GM18951 (cell line): Measurements from ENCODE around the gene ABCC5.
"Not testable (repeated sequence)": the region's sequence is repeated elsewhere in the genome, so short reads cannot be mapped to it uniquely, and the experiment has no call there.

Source experiments
- POLR2A ChIP-seq: IDR thresholded peaks from 4 replicates; pipeline ENCODE4 v1.6.1; 2011; ENCODE audit warnings: mild to moderate bottlenecking; ENCODE audit not compliant: insufficient read length, insufficient read depth; ENCODE audit errors: extremely low read depth
- in situ Hi-C: fragments of 300-500 bp; cut with MboI; formaldehyde crosslinking; loops from one replicate; pipeline ENCODE4 v1.12.0; 2022; ENCODE audit warnings: low sequenced_read_pairs, mixed read lengths, inconsistent platforms; ENCODE audit not compliant: unreplicated experiment

Gene ABCC5

DNA sequence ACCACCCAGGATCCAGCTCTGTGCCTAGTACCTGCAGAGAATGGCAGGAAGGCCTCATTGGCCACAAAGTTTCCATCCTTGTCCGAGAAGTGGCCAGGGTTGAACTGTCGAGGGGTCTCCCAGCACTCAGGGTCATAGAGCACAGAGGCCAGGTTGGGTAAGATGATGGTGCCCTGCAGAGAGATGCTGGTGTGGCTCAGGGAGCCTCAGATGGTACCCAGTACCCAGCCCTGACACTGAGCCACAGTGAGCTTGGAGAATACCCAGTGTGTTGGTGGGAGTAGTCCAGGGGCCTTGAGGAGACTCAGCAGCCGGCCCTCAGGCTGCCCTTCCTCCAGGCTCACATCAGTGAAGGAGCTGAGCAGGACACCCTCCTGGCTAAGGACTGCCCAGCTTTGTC is 121.5 kb downstream of the ABCC5 start:
- in situ Hi-C loops, result loop anchor here (10.0 kb wide), 2 partner anchors 119 to 389 kb away; partner anchors contain the start of gene ABCC5
- TF ChIP-seq POLR2A, result no peak

- in situ Hi-C loops, result loop anchor here (10.0 kb wide), 2 partner anchors 119 to 389 kb away; partner anchors contain the start of gene ABCC5
Observed at GRCh38 chr3:183895774-183896173, 121.9 kb downstream of the ABCC5 start.

GRCh38 chr3:183895296-183895695 is 122.4 kb downstream of the ABCC5 start:
- in situ Hi-C loops, result loop anchor here (10.0 kb wide), 2 partner anchors 120 to 390 kb away; partner anchors contain the start of gene ABCC5
- no peak for TF ChIP-seq POLR2A

More at GRCh38 chr3:183895774-183896173, 121.9 kb downstream of the ABCC5 start:
- no peak for TF ChIP-seq POLR2A

DNA sequence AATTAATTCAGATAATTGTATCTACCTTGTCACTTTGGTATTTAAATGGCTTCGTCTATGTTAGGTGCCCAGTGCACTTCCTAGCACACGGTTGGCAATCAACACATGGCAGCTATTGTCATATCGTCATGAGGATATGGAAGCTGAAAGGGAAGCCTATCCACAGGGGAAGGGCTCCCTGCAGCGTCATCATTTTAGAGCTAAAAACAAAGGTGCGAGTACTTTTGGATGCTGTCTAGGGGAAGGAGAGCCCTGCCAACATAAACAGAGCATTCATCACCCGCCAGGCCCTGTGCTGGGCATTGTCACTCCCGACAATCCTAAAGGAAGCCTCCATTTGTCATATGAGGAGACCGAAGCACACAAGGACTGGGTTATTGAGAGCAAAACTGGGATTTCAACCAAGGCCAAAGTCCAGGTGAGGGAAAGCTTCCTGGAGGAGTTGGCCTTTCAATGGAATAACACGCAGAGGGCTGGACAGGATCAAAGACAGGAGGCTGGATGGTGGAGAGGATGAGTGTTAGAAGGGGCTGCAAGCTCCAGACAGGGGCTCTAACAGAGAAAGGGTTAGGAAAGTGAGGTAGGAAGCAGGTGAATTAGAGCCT is 125.0 kb downstream of the ABCC5 start:
- no peak for TF ChIP-seq POLR2A
- in situ Hi-C loops, result loop anchor here (10.0 kb wide), 2 partner anchors 122 to 392 kb away; partner anchors contain the start of gene ABCC5

- TF ChIP-seq POLR2A, result no peak
- in situ Hi-C loops, result no loop called here
Observed at GRCh38 chr3:183885766-183886165, 131.9 kb downstream of the ABCC5 start.

DNA sequence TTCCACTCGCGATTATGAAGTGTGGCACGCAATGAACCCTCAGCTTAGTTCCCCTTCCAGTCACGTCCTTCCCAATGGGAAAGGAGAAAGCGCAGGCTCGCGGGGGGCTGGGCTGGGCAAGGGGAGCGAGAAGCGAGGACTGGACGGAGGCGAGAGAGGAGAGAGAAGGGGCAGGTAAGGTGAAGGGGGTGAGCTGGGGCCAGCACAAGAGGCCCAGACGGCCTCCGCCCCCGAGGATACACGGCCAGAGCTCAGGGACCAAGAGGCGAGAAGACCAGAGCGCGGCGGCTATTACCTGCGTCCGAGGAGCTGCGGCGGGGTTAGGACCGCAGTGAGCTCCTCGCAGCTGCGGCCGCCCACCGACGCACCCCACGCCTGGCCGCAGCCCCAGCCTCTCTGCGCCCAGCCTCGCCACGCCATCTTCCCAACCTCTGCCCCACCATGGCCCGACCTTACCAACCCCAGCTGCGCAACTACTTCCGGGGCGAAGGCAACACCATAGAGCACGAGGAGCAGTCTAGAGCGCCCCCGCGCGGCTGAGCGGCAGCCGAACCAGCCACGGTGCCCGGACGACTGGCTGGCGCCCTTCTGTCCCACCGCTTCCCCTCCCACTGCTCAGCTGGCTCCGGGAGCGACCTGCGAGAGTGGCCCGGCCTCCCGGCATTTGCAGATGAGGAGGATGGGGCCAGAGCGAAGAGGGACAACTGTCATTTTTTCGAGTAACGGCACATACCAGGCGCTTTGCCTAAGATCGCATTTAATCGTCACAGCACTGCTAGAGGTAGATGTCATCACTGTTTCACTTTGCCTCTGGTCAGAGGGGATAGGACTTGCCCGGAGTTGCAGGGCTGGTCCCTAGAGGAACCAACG is 133.0 kb downstream of the ABCC5 start, which contains the start of gene PARL:
TSS of gene PARL (minus strand) at position 454 of the 870 bp plus-strand sequence. CDS start at position 420, 34 bp downstream.
- TF ChIP-seq POLR2A, result peak; percentile 88
- in situ Hi-C loops, result no loop called here

- in situ Hi-C loops, result no loop called here
- TF ChIP-seq POLR2A, result no peak
Observed at GRCh38 chr3:183884097-183884426, 133.6 kb downstream of the ABCC5 start.

GRCh38 chr3:183883291-183884096 is 134.2 kb downstream of the ABCC5 start:
- in situ Hi-C loops, result no loop called here
- no peak for TF ChIP-seq POLR2A

DNA sequence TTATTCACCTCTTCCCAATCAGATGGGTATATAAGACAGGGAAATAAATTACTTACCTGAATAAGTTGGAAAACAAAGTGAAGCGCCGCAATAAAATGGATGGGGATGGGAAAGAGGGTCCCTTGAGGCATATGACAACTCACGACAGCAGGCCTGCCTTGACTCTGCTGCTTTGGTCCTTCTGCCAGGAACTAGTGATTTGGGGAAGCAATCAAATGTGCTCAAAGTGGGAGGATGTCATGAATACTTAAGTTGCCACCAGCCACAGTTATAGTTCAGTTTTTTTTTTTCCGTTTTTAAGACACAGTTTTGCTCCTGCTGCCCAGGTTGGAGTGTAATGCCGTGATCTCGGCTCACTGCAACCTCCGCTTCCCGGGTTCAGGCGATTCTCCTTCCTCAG is 137.6 kb downstream of the ABCC5 start:
- no peak for TF ChIP-seq POLR2A
- in situ Hi-C loops, result no loop called here

DNA sequence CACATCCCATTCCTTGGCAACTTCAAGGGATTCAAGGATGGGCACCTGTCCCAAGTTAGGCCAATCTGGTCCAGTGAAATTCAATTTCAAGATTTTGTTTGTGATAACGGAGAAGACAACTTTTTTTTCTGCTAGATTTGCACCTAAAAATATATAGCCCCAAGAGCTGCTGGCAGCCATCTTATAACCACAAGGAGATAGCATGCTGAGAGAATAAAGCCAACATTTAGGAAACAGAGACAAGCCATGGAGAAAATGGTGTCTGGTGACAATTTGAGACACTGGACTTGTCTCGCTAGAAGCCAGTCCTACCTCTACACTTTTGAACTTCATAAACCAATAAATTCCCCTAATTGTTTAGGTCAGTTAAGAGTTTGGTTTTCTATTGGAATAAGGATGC is 138.4 kb downstream of the ABCC5 start:
- no peak for TF ChIP-seq POLR2A
- in situ Hi-C loops, result no loop called here

GRCh38 chr3:183878071-183878470 is 139.6 kb downstream of the ABCC5 start:
- in situ Hi-C loops, result no loop called here
- no peak for TF ChIP-seq POLR2A

DNA sequence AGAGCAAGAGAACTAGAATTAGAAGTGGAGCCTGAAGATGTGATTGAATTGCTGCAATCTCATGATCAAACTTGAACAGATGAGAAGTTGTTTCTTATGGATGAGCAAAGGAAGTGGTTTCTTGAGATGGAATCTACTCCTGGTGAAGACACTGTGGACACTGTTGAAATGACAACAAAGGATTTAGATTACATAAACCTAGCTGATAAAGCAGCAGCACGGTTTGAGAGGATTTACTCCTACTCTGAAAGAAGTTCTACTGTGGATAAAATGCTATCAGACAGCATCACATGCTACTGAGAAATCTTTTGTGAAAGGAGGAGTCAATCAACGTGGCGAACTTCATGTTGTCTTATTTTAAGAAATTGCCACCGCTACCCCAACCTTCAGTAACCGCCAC is 140.5 kb downstream of the ABCC5 start:
- in situ Hi-C loops, result not testable (repeated sequence)

- TF ChIP-seq POLR2A, result no peak
- in situ Hi-C loops, result no loop called here
Observed at GRCh38 chr3:183875411-183875810, 142.3 kb downstream of the ABCC5 start.
